K562 (cell line): ENCODE results near the gene DYNC1I1. TPM values are rescaled to one million over a fixed set of nuclear protein-coding genes. Genes with fewer than 3 reads are reported as not detected.

Experiments
- ATAC-seq: fragments of 200-7000 bp; cut with Tn5 transposase; 3 replicates; pipeline ENCODE4 v1.9.1; 2020; ENCODE audit warnings: moderate library complexity
- BruUV-seq: library from RNA; stranded (reverse); fragments of 400-500 nt; replicated peaks from 2 replicates; lab custom pipeline; 2021; lab: Mats Ljungman, UMichigan
- CTCF ChIA-PET: fragments of 300-600 bp; formaldehyde crosslinking; extraction: SDS; loops from one replicate; lab custom pipeline; 2021; ENCODE audit warnings: low intra/inter-chr PET ratio; lab: Yijun Ruan, JAX
- POLR2A ChIA-PET: fragments of 300-600, 350-650 bp; sonication (Branson Sonifier 250); formaldehyde crosslinking; extraction: SDS; loops from one replicate; lab custom pipeline; 2021; ENCODE audit warnings: antibody characterized with exemption, inconsistent platforms; lab: Yijun Ruan, JAX
- DNase-seq, 4 experiments: peaks; one replicate each; pipeline versions ENCODE4 v3.0.0 to v3.0.0-alpha.2; 2011 to 2018; ENCODE audit warnings: low spot score in 3 of 4, mixed read lengths in 3 of 4; ENCODE audit errors: extremely low read depth in 1 of 4
- FAIRE-seq: peaks from 2 replicates; lab custom pipeline; 2011; peaks lifted over from hg19 to GRCh38; lab: Jason Lieb, UNC
- H2AFZ ChIP-seq: 2 replicates; pipeline ENCODE4 v1.6.0; 2011; ENCODE audit warnings: low read depth, low read length, control low read depth, inconsistent platforms
- H3K27ac ChIP-seq: fragments of 200-600 bp; 3 replicates; pipeline ENCODE4 v1.8.0; 2011; ENCODE audit warnings: low read depth, mild to moderate bottlenecking, control low read depth, inconsistent platforms, low read length, moderate library complexity, mixed read lengths; ENCODE audit errors: extremely low read depth
- H3K27me3 ChIP-seq, 2 experiments: fragments of 300-600 bp in 1 of 2; 2 replicates in 1 of 2; 3 replicates in 1 of 2; pipeline versions ENCODE4 v1.6.0 to v1.8.0; 2011; ENCODE audit warnings: inconsistent platforms in 2 of 2, low read length in 2 of 2, mild to moderate bottlenecking in 1 of 2, mixed read lengths in 1 of 2, moderate library complexity in 1 of 2; ENCODE audit not compliant: control insufficient read depth in 2 of 2, insufficient read depth in 2 of 2
- H3K36me3 ChIP-seq: fragments of 300-600 bp; 3 replicates; pipeline ENCODE4 v1.8.0; 2011; ENCODE audit warnings: mild to moderate bottlenecking, low read length, inconsistent platforms; ENCODE audit not compliant: control insufficient read depth, insufficient read depth
- H3K4me1 ChIP-seq, 2 experiments: fragments of 200-600 bp in 1 of 2; replicated peaks in 1 of 2; 2 replicates in 1 of 2; 3 replicates in 1 of 2; pipeline versions ENCODE4 v1.5.1 to v1.8.0; 2011; ENCODE audit warnings: inconsistent platforms in 2 of 2, low read length in 2 of 2, mild to moderate bottlenecking in 1 of 2, mixed read lengths in 1 of 2, moderate library complexity in 1 of 2; ENCODE audit not compliant: control insufficient read depth in 2 of 2, insufficient read depth in 2 of 2
- H3K4me2 ChIP-seq: 2 replicates; pipeline ENCODE4 v1.6.1; 2011; ENCODE audit warnings: low read length, control low read depth, inconsistent platforms, mixed read lengths; ENCODE audit not compliant: insufficient read depth
- H3K4me3 ChIP-seq: fragments of 200-600 bp; sonication (generic), shearing (Covaris generic); 2 replicates; pipeline ENCODE4 v1.5.1; 2016; ENCODE audit warnings: control low read depth, inconsistent platforms
- H3K79me2 ChIP-seq: fragments of 200-600 bp; 3 replicates; pipeline ENCODE4 v1.8.0; 2011; ENCODE audit warnings: low read length, inconsistent platforms; ENCODE audit not compliant: control insufficient read depth, insufficient read depth
- H3K9ac ChIP-seq, 2 experiments: 2 replicates each; pipeline versions ENCODE4 v1.6.0 to v1.6.1; 2011; ENCODE audit warnings: low read depth in 2 of 2, low read length in 2 of 2, control low read depth in 1 of 2, inconsistent platforms in 1 of 2, mild to moderate bottlenecking in 1 of 2, mixed read lengths in 1 of 2; ENCODE audit not compliant: insufficient read depth in 1 of 2
- H3K9me1 ChIP-seq: one replicate; pipeline ENCODE4 v1.6.0; 2011; ENCODE audit warnings: inconsistent platforms, mild to moderate bottlenecking, low read length, moderate library complexity; ENCODE audit not compliant: control insufficient read depth, insufficient read depth
- H3K9me3 ChIP-seq: replicated peaks from 2 replicates; pipeline ENCODE4 v1.5.1; 2011; ENCODE audit warnings: low read depth, low read length, inconsistent platforms; ENCODE audit not compliant: control insufficient read depth, insufficient read depth
- H4K20me1 ChIP-seq: replicated peaks from 2 replicates; pipeline ENCODE4 v1.6.1; 2011; ENCODE audit warnings: low read length, inconsistent platforms, mixed read lengths; ENCODE audit not compliant: control insufficient read depth, insufficient read depth
- DNMT1 ChIP-seq: fragments of 450-650 bp; IDR thresholded peaks from 2 replicates; pipeline ENCODE4 v1.6.1; 2016; ENCODE audit warnings: antibody characterized with exemption, mild to moderate bottlenecking
- ELF2 ChIP-seq: fragments of 250-450 bp; sonication (Bioruptor Pico); IDR thresholded peaks from 2 replicates; pipeline ENCODE4 v1.5.0; 2021; ENCODE audit warnings: mild to moderate bottlenecking
- ERF ChIP-seq: fragments of 450-650 bp; formaldehyde crosslinking; IDR thresholded peaks from 2 replicates; pipeline ENCODE4 v1.4.0; 2020; ENCODE audit warnings: mild to moderate bottlenecking, mixed read lengths
- EWSR1 ChIP-seq: fragments of 450-650 bp; IDR thresholded peaks from 2 replicates; pipeline ENCODE4 v1.6.1; 2018; ENCODE audit warnings: borderline replicate concordance, mild to moderate bottlenecking, low read depth, moderate library complexity; ENCODE audit not compliant: partially characterized antibody
- NR4A1 ChIP-seq, 2 experiments: fragments of 250-450 bp in 1 of 2; fragments of 450-650 bp in 1 of 2; sonication (Bioruptor Pico) in 1 of 2; IDR thresholded peaks; 2 replicates each; pipeline versions ENCODE4 v1.4.0 to v1.6.1; 2016 to 2020; ENCODE audit warnings: mild to moderate bottlenecking in 2 of 2, missing compliant biosample characterization in 1 of 2, missing genetic modification characterization in 1 of 2, moderate library complexity in 1 of 2
- PURB ChIP-seq: sonication (generic); formaldehyde crosslinking; IDR thresholded peaks from 2 replicates; pipeline ENCODE4 v1.9.0; 2021; ENCODE audit warnings: low read depth, mild to moderate bottlenecking, missing genetic modification reagents
- RBM14 ChIP-seq: fragments of 200-400 bp; formaldehyde crosslinking; IDR thresholded peaks from 2 replicates; pipeline ENCODE4 v1.6.1; 2018; ENCODE audit warnings: low read depth, mild to moderate bottlenecking, low read length, moderate library complexity, borderline replicate concordance; ENCODE audit not compliant: insufficient read depth
- SIX5 ChIP-seq, 2 experiments: IDR thresholded peaks; 2 replicates each; pipeline ENCODE4 v1.6.1; 2011; ENCODE audit warnings: low read length in 2 of 2, borderline replicate concordance in 1 of 2, low read depth in 1 of 2, mild to moderate bottlenecking in 1 of 2, moderate library complexity in 1 of 2; ENCODE audit not compliant: insufficient read depth in 1 of 2
- SP2 ChIP-seq: IDR thresholded peaks from 2 replicates; pipeline ENCODE4 v1.6.1; 2011; ENCODE audit warnings: mild to moderate bottlenecking, low read depth, low read length, moderate library complexity; ENCODE audit not compliant: poor library complexity, severe bottlenecking; ENCODE audit errors: extremely low read depth
- SRSF7 ChIP-seq: fragments of 200-400 bp; formaldehyde crosslinking; optimal IDR thresholded peaks from 2 replicates; pipeline ENCODE3; 2017; ENCODE audit warnings: mild to moderate bottlenecking, low read depth, low read length
- WGBS: fragments of 100-300 bp; shearing (Covaris generic); methylation state at CpG from one replicate; pipeline ENCODE4 v1.1.6; 2016; ENCODE audit warnings: low coverage, mixed read lengths; ENCODE audit not compliant: insufficient coverage; ENCODE audit errors: missing lambda C conversion rate; 5-methylcytosine and 5-hydroxymethylcytosine counted together
- in situ Hi-C: fragments of 300-500 bp; cut with MboI; formaldehyde crosslinking; loops from 4 replicates; pipeline ENCODE4 v1.15.0; 2018; ENCODE audit warnings: inconsistent platforms, mixed read lengths
- intact Hi-C: fragments of 100-400 bp; cut with micrococcal nuclease; formaldehyde crosslinking; loops from 2 replicates; pipeline ENCODE4 v1.14.2; 2022
- polyA plus RNA-seq, 8 experiments: library from polyadenylated mRNA; depleted of rRNA in 4 of 8; stranded (reverse) in 5 of 8; unstranded in 3 of 8; fragments of >200 nt; fragmentation: Nextera tagmentation in 2 of 8; fragmentation: Illumina TruSeq in 1 of 8; extraction: Ambion mirVana in 2 of 8; extraction: Trizol in 1 of 8; gene quantifications; 2 replicates each; pipeline versions ENCODE4 v1.2.1 to v1.2.3, GENCODE V29; 2011 to 2014; ENCODE audit warnings: inconsistent platforms in 1 of 8, missing spikeins in 1 of 8
- total RNA-seq, 7 experiments: library from RNA; depleted of rRNA in 6 of 7; stranded (reverse); fragments of >200 nt in 6 of 7; fragmentation: Illumina TruSeq in 2 of 7; extraction: Trizol in 2 of 7; gene quantifications; 2 replicates each; pipeline versions ENCODE4 v1.2.1 to v1.2.3, GENCODE V29; 2011 to 2021; ENCODE audit warnings: low replicate concordance in 1 of 7
- TF ChIP-seq, protein P1 (sequence below), 2 experiments: fragments of 450-650 bp; IDR thresholded peaks; 2 replicates each; pipeline ENCODE4 v1.6.1; 2016
- TF ChIP-seq, protein P2 (sequence below): sonication (generic); formaldehyde crosslinking; IDR thresholded peaks from 2 replicates; pipeline ENCODE4 v1.8.0; 2022; ENCODE audit warnings: mild to moderate bottlenecking, missing genetic modification reagents
- TF ChIP-seq, protein P3 (sequence below): sonication (generic); IDR thresholded peaks from 2 replicates; pipeline ENCODE4 v1.6.1; 2016

The DYNC1I1 gene
- total and polyA plus RNA-seq, 9 of the 15 experiments (the other 6 are each of a cell fraction or from before 2014, with no cell fraction given): 0.22 to 1.5 (median 0.44) TPM

DNA sequence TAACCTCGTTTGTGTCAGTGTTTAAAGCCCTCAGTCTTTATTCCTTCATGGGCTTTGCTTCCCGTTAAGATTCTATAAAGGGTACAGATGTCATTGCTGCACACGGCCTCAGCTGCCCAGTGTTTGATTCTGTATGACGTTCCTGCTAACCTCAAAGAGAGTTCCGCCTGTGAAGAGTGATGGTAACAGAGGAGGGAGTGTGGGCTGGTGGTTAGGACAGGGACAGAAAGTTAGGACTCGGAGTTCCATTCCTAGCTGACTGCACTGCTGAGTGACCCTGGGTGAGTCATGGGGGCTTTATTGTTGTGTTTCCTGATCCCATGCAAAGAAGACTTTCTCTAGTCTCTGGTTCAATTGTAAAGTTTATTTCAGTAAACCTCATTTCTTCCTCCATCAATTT, 227.1 kb downstream of the DYNC1I1 start:
- intact Hi-C loops: no loop called here

DNA sequence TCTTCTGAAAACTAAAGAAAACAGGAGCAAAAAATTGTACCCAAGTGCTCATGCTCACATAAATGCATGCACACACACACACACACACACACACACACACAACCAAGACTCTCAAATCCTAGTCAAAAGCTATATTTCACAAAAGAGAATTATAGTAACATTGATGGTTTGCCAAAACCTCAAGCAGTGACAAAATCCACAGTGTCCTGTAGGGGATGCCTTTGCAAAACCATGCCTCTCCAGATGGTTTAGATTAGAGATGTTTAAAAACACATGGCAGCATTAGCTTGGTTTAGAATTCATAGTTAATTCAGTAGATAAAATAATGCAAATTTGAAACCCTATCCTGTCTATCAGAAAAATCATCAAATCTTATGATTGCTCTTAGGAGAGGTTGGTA, 232.2 kb downstream of the DYNC1I1 start:
- DNase-seq (no peak), ATAC-seq (no peak), FAIRE-seq (no peak)
- Histone ChIP-seq H3K4me3 (no peak overlapping the region), H3K36me3 (no peaks in the 10 kb centered on the region), H3K4me1 (no peaks in the 10 kb centered on the region), H4K20me1 (no peaks in the 10 kb centered on the region), H3K9ac (no peak overlapping the region), H2AFZ (no peak overlapping the region), H3K4me2 (no peak overlapping the region), H3K9me1 (no peaks in the 10 kb centered on the region), H3K27ac (no peak overlapping the region), H3K27me3 (peaks cover 0 to 6% of the 10 kb centered on the region in 2 experiments; a peak in 1 of 5 replicates), H3K79me2 (no peaks in the 10 kb centered on the region), H3K9me3 (no peaks in the 10 kb centered on the region)
- in situ Hi-C loops: no loop called here
- no TSS peak for BruUV-seq
- ChIA-PET CTCF (no interaction called here), POLR2A (no interaction called here)
- intact Hi-C loops: loop anchor here (10.0 kb wide), 1 partner anchor 780 kb away; no protein-coding TSS in a partner anchor
- no peak for TF ChIP-seq PURB (CRISPR knock-in tag)
- TF ChIP-seq DNMT1: no peak
- TF ChIP-seq, protein P1, sequence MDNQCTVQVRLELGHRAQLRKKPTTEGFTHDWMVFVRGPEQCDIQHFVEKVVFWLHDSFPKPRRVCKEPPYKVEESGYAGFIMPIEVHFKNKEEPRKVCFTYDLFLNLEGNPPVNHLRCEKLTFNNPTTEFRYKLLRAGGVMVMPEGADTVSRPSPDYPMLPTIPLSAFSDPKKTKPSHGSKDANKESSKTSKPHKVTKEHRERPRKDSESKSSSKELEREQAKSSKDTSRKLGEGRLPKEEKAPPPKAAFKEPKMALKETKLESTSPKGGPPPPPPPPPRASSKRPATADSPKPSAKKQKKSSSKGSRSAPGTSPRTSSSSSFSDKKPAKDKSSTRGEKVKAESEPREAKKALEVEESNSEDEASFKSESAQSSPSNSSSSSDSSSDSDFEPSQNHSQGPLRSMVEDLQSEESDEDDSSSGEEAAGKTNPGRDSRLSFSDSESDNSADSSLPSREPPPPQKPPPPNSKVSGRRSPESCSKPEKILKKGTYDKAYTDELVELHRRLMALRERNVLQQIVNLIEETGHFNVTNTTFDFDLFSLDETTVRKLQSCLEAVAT (IDR thresholded peaks at IDR 0.05): no peak
- TF ChIP-seq SRSF7: no peak
- TF ChIP-seq, protein P2, sequence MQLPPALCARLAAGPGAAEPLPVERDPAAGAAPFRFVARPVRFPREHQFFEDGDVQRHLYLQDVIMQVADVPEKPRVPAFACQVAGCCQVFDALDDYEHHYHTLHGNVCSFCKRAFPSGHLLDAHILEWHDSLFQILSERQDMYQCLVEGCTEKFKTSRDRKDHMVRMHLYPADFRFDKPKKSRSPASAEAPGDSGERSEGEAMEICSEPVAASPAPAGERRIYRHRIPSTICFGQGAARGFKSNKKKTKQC (CRISPR knock-in tag): no peak
- no peak for TF ChIP-seq SP2
- no peak for TF ChIP-seq ELF2 (CRISPR knock-in tag)
- no peak for TF ChIP-seq RBM14
- TF ChIP-seq EWSR1: no peak

More for the DNA sequence above, 227.1 kb downstream of the DYNC1I1 start:
- ChIA-PET CTCF (interaction anchor here (0.5 kb wide), 1 partner anchor 27 kb away, joined by 3 read pairs; no protein-coding TSS in a partner anchor), POLR2A (interaction anchor here (0.6 to 0.7 kb wide), 3 partner anchors 26 to 1537 kb away, joined by 3 to 4 read pairs (median 3); no protein-coding TSS in a partner anchor)
- Histone ChIP-seq H3K4me3 (no peak overlapping the region), H3K4me1 (no peaks in the 10 kb centered on the region), H3K9ac (no peak overlapping the region), H3K9me1 (no peaks in the 10 kb centered on the region), H3K36me3 (no peaks in the 10 kb centered on the region), H3K9me3 (no peaks in the 10 kb centered on the region), H3K27me3 (no peaks in the 10 kb centered on the region; a peak in 1 of 5 replicates), H3K27ac (no peak overlapping the region), H3K79me2 (no peaks in the 10 kb centered on the region), H4K20me1 (no peaks in the 10 kb centered on the region), H2AFZ (no peak overlapping the region), H3K4me2 (no peak overlapping the region)
- ATAC-seq: no peak
- BruUV-seq: no TSS peak
- DNase-seq: no peak
- under 1% methylated on average over 6 of the region's 6 CpGs for WGBS
- in situ Hi-C loops: no loop called here
- TF ChIP-seq SIX5 (IDR thresholded peaks at IDR 0.05; ENCODE audit: borderline replicate concordance in 1 of 2, insufficient read depth in 1 of 2, low read depth in 1 of 2, low read length in 2 of 2) (no peak), NR4A1 (CRISPR knock-in tag; IDR thresholded peaks at IDR 0.05) (no peak), NR4A1 (tag; IDR thresholded peaks at IDR 0.05) (no peak), ERF (CRISPR knock-in tag) (no peak)
- TF ChIP-seq, protein P3, sequence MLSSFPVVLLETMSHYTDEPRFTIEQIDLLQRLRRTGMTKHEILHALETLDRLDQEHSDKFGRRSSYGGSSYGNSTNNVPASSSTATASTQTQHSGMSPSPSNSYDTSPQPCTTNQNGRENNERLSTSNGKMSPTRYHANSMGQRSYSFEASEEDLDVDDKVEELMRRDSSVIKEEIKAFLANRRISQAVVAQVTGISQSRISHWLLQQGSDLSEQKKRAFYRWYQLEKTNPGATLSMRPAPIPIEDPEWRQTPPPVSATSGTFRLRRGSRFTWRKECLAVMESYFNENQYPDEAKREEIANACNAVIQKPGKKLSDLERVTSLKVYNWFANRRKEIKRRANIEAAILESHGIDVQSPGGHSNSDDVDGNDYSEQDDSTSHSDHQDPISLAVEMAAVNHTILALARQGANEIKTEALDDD: no peak
- FAIRE-seq: no peak
